Measurements from ENCODE around the gene NEK7.

Gene NEK7

DNA sequence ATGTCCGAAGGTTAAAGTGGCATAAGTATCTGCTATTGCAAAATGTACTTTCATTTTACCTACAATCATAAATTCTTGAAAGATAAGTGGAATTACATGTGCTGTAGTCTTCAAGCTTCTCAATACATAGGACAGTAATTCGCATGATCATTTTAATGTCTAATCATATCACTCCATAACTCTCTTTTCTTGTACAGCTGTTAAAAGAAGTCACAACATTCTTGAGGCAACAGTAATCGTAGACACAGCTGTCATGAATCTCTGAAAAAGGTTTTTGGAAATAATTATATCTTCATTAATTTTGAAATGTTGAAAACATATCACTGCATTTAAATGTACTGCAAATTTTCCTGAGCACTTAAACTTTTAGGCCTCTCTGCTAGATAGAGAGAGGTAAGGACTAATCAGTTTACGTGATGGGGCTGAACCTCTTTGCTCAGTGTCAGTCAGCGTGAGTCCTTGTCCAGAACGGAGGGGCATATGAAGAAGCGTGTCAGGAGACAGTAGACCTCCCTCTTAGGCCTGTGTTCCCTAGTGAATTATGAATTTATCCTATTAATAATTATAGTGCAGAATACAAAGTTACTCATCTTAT, 133.4 kb downstream of the NEK7 start:
- Histone ChIP-seq H3K9me3 (ENCODE audit: insufficient read depth, low read length) (no peaks in the 10 kb centered on the region), H3K4me1 (ENCODE audit: insufficient read depth, insufficient read length) (no peaks in the 10 kb centered on the region), H3K4me3 (ENCODE audit: insufficient read length, low read depth) (no peak overlapping the region), H3K27me3 (ENCODE audit: insufficient read depth, insufficient read length) (no peaks in the 10 kb centered on the region), H3K36me3 (ENCODE audit: insufficient read depth, insufficient read length, low read length) (peaks cover 5% of the 10 kb centered on the region), H3K9ac (ENCODE audit: insufficient read length, low read depth) (no peak overlapping the region)
- TF ChIP-seq YY1 (IDR thresholded peaks at IDR 0.05; ENCODE audit: insufficient read depth, insufficient read length) (no peak), ZNF274 (IDR thresholded peaks at IDR 0.05; ENCODE audit: low read depth, low read length) (no peak), SUZ12 (IDR thresholded peaks at IDR 0.05; ENCODE audit: extremely low read depth, insufficient read depth, insufficient read length) (no peak)
- DNase-seq (ENCODE audit: low read depth, low spot score), result no peak

DNA sequence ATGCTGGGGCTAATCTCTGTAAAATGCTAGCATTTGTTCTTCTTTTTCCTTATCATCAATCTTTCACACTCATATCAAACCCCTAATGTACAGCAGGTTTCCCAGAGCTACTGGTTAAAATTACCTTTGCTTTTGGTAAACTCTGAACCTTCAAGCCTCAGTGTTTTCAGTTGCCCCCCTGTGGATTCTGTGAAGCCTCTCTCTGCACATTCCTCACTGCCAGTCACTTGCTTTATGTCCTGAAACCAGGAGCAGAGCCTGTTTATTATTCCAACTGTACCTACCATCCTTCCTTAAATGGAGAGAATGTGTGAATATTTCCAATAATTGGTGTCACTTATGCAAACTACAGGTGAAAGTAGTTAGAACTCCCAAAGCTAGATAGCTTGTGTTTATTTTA, 134.2 kb downstream of the NEK7 start:
- no peaks in the 10 kb centered on the region for H3K9me3 ChIP-seq (ENCODE audit: insufficient read depth, low read length)
- DNase-seq (ENCODE audit: low read depth, low spot score), result peak; percentile 57
- H3K27me3 ChIP-seq (ENCODE audit: insufficient read depth, insufficient read length), result no peaks in the 10 kb centered on the region
- TF ChIP-seq YY1 (IDR thresholded peaks at IDR 0.05; ENCODE audit: insufficient read depth, insufficient read length), result no peak
- no peak for TF ChIP-seq ZNF274 (IDR thresholded peaks at IDR 0.05; ENCODE audit: low read depth, low read length)
- TF ChIP-seq SUZ12 (IDR thresholded peaks at IDR 0.05; ENCODE audit: extremely low read depth, insufficient read depth, insufficient read length), result no peak
- no peaks in the 10 kb centered on the region for H3K4me1 ChIP-seq (ENCODE audit: insufficient read depth, insufficient read length)
- peaks cover 7% of the 10 kb centered on the region for H3K36me3 ChIP-seq (ENCODE audit: insufficient read depth, insufficient read length, low read length)
- H3K9ac ChIP-seq (ENCODE audit: insufficient read length, low read depth), result no peak overlapping the region
- H3K4me3 ChIP-seq (ENCODE audit: insufficient read length, low read depth), result no peak overlapping the region

DNA sequence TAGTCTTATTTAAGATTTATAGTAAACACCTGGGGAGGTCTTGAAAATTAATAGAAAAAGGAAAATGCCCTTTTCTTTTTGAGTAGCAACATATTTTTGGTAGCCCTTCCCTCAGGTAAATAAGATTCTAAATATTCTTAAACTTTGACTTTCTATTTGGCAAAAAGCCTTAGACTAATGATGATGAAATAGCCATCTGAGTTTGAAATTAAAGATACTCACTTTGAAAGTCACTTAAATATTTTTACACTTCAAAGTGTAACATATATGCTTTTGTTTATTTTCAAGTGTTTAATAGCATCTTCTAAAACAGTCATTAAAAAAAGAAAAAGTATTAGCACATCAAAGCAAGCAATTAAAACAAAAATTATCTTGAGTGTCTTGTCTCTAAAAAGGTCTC, 135.1 kb downstream of the NEK7 start:
- Histone ChIP-seq H3K4me1 (ENCODE audit: insufficient read depth, insufficient read length) (no peaks in the 10 kb centered on the region), H3K9me3 (ENCODE audit: insufficient read depth, low read length) (no peaks in the 10 kb centered on the region), H3K4me3 (ENCODE audit: insufficient read length, low read depth) (no peak overlapping the region), H3K27me3 (ENCODE audit: insufficient read depth, insufficient read length) (no peaks in the 10 kb centered on the region), H3K9ac (ENCODE audit: insufficient read length, low read depth) (no peak overlapping the region), H3K36me3 (ENCODE audit: insufficient read depth, insufficient read length, low read length) (peaks cover 8% of the 10 kb centered on the region)
- TF ChIP-seq ZNF274 (IDR thresholded peaks at IDR 0.05; ENCODE audit: low read depth, low read length) (no peak), SUZ12 (IDR thresholded peaks at IDR 0.05; ENCODE audit: extremely low read depth, insufficient read depth, insufficient read length) (no peak), YY1 (IDR thresholded peaks at IDR 0.05; ENCODE audit: insufficient read depth, insufficient read length) (no peak)
- DNase-seq (ENCODE audit: low read depth, low spot score), result no peak

DNA sequence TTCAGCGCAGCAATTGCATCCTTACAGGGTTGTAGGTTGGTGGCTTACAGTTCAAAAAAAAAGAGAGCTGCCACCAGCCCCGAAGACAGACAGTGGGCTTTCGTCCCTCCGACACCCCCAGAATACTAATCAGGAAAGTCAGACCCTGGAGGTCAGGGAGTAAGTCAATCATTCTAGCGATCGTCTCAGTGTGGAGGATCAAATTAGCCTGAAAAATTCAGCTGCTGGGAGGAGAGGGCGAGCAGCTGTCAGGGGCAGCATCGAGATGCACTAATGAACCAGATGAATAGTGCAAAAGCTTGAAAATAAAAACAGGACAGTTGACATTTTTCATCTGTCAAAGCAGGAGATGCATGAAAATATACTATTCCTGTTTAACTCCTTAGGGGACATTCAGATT, 138.4 kb downstream of the NEK7 start:
- no peaks in the 10 kb centered on the region for H3K27me3 ChIP-seq (ENCODE audit: insufficient read depth, insufficient read length)
- no peaks in the 10 kb centered on the region for H3K9me3 ChIP-seq (ENCODE audit: insufficient read depth, low read length)
- no peak overlapping the region for H3K4me3 ChIP-seq (ENCODE audit: insufficient read length, low read depth)
- no peaks in the 10 kb centered on the region for H3K4me1 ChIP-seq (ENCODE audit: insufficient read depth, insufficient read length)
- H3K36me3 ChIP-seq (ENCODE audit: insufficient read depth, insufficient read length, low read length), result peaks cover 13% of the 10 kb centered on the region
- no peak for TF ChIP-seq ZNF274 (IDR thresholded peaks at IDR 0.05; ENCODE audit: low read depth, low read length)
- TF ChIP-seq SUZ12 (IDR thresholded peaks at IDR 0.05; ENCODE audit: extremely low read depth, insufficient read depth, insufficient read length), result no peak
- no peak for TF ChIP-seq YY1 (IDR thresholded peaks at IDR 0.05; ENCODE audit: insufficient read depth, insufficient read length)
- DNase-seq (ENCODE audit: low read depth, low spot score), result no peak
- no peak overlapping the region for H3K9ac ChIP-seq (ENCODE audit: insufficient read length, low read depth)

DNA sequence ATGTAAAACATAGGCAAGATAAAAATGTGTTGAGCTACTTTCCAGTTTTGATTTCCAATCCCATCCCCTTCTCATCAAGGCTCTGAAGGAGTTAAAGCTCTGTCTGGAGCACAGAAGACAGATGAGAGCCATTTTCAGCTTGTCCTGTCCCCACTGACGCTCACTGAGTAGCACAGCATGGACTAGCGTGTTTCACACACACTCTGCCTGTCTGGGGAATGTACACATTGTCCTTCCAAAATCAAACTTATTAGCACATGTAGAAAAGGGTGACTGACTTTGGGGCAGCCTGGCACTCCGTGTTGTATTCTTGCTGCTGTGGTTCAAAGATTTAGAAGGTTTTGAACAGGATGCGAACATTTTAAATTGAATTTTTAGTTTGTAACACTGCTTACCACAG, 139.2 kb downstream of the NEK7 start:
- TF ChIP-seq YY1 (IDR thresholded peaks at IDR 0.05; ENCODE audit: insufficient read depth, insufficient read length) (no peak), ZNF274 (IDR thresholded peaks at IDR 0.05; ENCODE audit: low read depth, low read length) (no peak), SUZ12 (IDR thresholded peaks at IDR 0.05; ENCODE audit: extremely low read depth, insufficient read depth, insufficient read length) (no peak)
- no peaks in the 10 kb centered on the region for H3K9me3 ChIP-seq (ENCODE audit: insufficient read depth, low read length)
- no peak overlapping the region for H3K4me3 ChIP-seq (ENCODE audit: insufficient read length, low read depth)
- peaks cover 13% of the 10 kb centered on the region for H3K36me3 ChIP-seq (ENCODE audit: insufficient read depth, insufficient read length, low read length)
- H3K4me1 ChIP-seq (ENCODE audit: insufficient read depth, insufficient read length), result no peaks in the 10 kb centered on the region
- H3K27me3 ChIP-seq (ENCODE audit: insufficient read depth, insufficient read length), result no peaks in the 10 kb centered on the region
- H3K9ac ChIP-seq (ENCODE audit: insufficient read length, low read depth), result no peak overlapping the region
- no peak for DNase-seq (ENCODE audit: low read depth, low spot score)

DNA sequence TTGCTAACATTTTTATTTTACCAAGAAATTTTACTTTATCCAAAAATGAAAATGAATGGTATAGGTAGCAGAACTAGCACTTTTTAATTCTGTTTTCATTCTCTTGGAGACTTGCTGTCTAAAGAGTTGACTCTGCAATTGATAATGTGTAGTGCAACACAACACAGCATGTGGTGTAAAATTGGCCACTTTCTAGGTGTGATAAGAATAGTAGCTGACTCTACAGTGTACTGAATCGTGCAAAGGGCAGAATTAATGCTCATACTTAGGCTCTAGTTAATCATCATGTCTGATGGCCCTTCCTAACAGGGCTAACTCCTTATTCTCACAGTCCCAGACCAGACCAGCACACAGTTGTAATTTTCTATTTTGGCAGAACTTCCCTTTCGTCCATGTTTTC, 140.5 kb downstream of the NEK7 start:
- no peak overlapping the region for H3K9ac ChIP-seq (ENCODE audit: insufficient read length, low read depth)
- peaks cover 13% of the 10 kb centered on the region for H3K36me3 ChIP-seq (ENCODE audit: insufficient read depth, insufficient read length, low read length)
- H3K4me1 ChIP-seq (ENCODE audit: insufficient read depth, insufficient read length), result no peaks in the 10 kb centered on the region
- DNase-seq (ENCODE audit: low read depth, low spot score), result no peak
- no peaks in the 10 kb centered on the region for H3K9me3 ChIP-seq (ENCODE audit: insufficient read depth, low read length)
- no peak for TF ChIP-seq ZNF274 (IDR thresholded peaks at IDR 0.05; ENCODE audit: low read depth, low read length)
- no peak for TF ChIP-seq YY1 (IDR thresholded peaks at IDR 0.05; ENCODE audit: insufficient read depth, insufficient read length)
- TF ChIP-seq SUZ12 (IDR thresholded peaks at IDR 0.05; ENCODE audit: extremely low read depth, insufficient read depth, insufficient read length), result no peak
- no peaks in the 10 kb centered on the region for H3K27me3 ChIP-seq (ENCODE audit: insufficient read depth, insufficient read length)
- H3K4me3 ChIP-seq (ENCODE audit: insufficient read length, low read depth), result no peak overlapping the region

DNA sequence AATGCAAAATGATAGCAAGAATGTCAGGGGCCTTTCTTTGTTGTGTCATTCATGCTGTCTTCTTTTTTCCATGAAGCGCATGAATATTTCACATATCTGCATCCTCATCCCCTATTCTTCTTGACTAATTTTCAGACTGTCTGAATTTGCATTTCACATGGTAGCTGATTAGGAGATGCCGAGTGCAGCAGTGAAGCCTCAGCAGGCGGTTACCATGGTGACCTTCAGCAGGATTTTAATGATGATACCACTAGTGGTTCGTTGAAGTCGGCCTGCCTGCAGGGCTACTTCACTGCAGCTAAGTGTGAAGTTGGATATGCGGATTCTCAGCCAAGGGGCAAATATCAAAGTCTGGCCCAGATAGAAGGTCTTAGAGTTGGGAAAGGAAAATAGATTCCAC, 141.8 kb downstream of the NEK7 start:
- peak; percentile 16 for DNase-seq (ENCODE audit: low read depth, low spot score)
- Histone ChIP-seq H3K27me3 (ENCODE audit: insufficient read depth, insufficient read length) (no peaks in the 10 kb centered on the region), H3K4me3 (ENCODE audit: insufficient read length, low read depth) (no peak overlapping the region), H3K4me1 (ENCODE audit: insufficient read depth, insufficient read length) (no peaks in the 10 kb centered on the region), H3K9me3 (ENCODE audit: insufficient read depth, low read length) (no peaks in the 10 kb centered on the region), H3K9ac (ENCODE audit: insufficient read length, low read depth) (no peak overlapping the region), H3K36me3 (ENCODE audit: insufficient read depth, insufficient read length, low read length) (peaks cover 8% of the 10 kb centered on the region)
- no peak for TF ChIP-seq YY1 (IDR thresholded peaks at IDR 0.05; ENCODE audit: insufficient read depth, insufficient read length)
- no peak for TF ChIP-seq SUZ12 (IDR thresholded peaks at IDR 0.05; ENCODE audit: extremely low read depth, insufficient read depth, insufficient read length)
- TF ChIP-seq ZNF274 (IDR thresholded peaks at IDR 0.05; ENCODE audit: low read depth, low read length), result no peak

Measured in NT2/D1 (cell line).